CD4-positive, alpha-beta T cell treated with Interleukin-15 for 1 hour (primary cell): ENCODE measurements around the gene GULP1.
"Not testable (repeated sequence)": the region's sequence is repeated elsewhere in the genome, so short reads cannot be mapped to it uniquely, and the experiment has no call there.

Experiments used
- DNase-seq: peaks from one replicate; pipeline ENCODE4 v3.0.0-alpha.2; 2020

GULP1 gene

DNA sequence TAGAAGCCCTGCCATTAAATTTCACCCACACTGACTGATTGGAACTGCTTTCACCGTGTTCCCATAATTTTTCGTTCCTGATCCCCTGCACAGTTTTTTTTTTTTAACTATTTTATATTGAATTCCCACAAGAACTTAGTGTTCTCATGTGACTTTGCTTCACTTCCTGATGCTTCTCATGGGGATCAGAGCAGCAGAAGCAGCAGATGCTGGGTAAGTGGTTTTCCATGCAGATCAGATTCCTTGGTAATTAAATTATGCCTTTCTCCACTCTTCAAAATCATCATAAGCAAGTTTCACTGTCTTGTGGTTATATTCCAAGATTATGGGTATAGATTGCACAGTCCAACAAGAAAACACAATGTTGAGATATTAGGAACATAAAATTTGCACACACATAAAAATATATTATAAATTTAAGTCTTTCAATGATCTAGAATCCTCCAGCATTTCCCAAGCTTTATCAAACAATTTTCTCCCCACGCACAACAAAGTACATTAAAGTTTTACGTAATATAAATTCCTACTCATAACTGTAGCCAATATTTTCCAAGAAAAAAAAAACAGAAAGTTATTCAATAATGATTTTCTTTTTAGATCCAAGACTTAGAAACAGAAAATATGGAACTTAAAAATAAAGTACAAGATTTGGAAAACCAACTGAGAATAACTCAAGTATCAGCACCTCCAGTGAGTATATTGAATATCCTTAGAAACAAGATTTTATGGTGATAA lies 277.9 kb downstream of the GULP1 start:
- no peak for DNase-seq

DNA sequence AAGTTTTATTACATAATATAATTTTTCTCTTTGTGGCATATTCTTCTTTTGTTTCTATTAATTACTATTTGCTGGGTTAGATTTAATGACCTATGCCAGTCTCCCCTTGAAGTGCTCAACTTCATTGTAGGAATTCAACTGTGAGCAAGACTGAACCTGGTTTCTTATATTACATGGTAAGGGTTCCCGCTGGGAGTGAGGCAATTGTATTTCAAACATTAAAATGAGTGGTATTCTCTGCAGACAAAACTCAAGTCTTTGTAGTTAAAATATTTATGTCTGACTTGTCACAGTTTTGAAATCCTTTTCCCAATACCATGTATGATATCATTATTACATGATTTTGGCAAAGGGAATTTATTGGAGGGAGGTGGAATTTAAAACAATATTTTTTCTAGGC lies 278.7 kb downstream of the GULP1 start:
- no peak for DNase-seq

DNA sequence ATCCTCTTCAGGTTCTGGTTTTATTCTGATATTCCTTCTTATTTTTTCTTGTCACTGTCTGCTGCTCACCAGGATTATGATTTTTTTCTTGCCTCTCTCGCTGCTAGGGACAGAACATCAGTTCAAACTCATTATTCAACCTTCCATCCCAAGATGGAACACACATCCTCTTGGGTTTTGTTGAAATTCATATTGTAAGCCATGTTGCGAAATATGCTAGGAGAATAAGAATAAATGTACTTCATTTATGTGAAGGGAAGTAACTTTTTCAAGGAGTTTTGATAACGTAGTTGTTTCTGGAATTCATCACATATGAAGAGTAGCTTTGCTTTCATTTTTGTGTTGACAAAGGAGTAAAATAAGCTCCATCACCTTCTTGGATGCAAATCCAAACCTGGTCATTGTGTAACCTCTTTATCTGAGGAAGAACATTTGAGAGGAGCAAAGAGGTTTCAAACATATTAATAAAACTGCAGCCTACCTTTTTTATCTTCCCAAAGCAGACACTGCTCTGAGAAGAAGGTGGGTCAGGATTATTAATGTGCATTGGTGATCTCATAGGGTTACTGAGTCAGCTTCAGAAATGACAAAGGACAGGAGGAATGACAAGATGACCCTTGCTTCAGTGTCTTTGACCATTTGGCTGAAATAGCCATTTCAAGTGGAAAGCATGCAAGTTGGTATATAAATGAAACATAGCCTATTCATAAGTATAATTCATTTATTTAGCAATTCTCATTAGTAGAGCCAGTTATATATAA lies 280.0 kb downstream of the GULP1 start:
- no peak for DNase-seq

DNA sequence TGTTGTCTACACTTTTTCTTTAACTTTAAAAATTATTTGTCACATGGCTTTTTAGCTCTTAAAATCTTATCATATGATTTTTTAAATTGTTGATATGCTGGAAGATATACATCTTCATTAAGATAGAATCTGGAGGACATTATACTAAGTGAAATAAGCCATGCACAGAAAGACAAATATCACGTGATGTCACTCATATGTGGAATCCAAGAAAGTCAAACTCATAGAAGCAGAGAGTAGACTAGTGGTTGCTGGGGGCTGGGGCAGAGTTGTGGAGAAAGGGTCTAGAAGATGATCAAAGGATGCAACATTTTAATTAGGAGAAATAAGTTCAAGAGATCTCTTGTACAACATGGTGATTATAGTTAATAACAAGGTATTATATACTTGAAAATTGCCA lies 280.9 kb downstream of the GULP1 start:
- no peak for DNase-seq

DNA sequence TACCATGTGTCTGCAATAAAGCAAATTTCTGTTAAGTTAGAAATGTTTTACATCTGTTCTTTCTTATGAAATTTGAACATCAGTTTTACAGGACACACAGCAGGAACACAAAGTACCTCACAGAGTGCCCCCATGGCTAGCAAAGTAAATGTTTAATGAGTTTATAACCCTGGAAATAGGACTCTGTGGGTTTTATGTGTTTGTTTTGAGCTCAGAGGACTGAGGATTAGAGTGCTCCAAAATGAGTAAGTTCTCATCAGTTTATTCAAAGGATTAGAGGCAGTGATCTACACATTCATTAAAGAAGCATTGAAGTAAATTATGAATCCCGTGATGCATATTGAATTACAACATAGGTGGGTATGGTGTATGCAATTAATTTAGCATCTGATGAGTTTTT lies 281.8 kb downstream of the GULP1 start:
- no peak for DNase-seq

DNA sequence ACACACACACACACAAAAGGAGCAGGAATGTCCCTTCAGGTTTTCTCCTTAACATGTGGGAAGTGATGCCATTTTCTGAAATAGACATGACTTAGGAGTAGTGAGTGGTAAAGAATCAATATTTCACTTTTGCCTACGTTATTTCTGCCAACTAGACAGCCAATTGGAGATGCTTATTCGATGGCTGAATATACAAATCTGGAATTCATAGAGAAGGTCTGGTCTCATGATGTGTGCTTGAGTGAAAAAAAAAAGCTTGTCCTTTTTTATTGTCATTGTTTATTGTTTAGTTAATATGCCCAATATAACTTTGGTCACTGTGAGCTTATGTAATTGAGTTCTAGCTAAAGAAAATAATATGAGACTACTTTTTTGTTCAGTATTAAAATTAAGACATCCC lies 284.3 kb downstream of the GULP1 start:
- DNase-seq = no peak

DNA sequence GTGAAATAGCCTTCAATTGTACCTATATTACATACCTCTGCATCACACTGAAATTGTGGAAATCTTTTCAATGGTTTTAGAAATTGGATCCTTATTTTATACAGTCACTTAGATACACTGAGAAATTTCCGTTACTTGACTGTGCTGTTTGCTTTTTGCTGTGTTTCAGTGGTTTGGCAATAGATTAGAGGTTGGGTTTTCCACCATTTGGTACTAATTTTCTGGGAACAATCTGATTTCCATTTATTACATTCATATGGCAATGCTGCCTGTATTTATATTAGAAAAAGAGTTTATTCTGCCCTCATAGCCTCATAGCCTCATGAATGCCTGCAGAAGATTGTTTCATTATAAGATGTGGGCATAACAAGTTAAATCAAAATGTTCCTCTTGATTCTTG lies 285.0 kb downstream of the GULP1 start:
- DNase-seq = no peak

DNA sequence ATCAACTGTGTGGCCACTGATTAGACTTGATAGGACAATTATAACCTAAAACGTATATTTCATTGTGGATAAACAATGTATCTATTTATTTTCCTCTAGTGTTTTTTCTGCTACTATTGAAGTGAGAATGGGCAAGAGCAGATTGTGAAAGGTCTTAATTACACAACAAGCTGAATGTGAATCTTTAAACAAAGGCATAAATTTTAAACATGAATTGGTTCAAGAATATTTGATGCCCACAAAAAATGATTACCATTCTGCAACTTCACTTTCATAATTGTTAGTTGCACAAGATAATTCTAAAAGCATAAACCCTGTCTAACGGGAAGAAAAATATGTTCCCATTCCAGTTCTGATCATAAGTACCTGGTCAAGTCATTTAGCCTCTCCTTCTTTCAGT lies 285.6 kb downstream of the GULP1 start:
- DNase-seq = no peak

DNA sequence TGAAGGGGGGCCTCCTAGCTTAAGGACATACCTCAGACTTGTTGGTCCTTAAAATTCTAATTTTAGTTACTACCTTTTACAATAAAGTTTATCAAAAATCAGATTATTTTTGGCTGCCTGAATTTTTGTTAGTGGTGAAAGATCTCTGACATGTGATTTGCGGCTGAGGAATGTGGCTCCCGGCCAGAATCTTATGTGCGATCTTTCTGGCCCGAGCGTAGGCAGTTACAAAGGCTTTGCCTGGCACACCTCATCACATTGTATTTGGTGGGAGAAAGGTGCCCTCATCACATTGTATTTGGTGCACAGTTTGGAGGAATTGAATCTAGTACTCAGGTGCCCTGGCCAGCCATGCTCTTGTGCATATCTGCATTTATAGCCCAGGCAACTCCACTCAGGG lies 289.1 kb downstream of the GULP1 start:
- DNase-seq = no peak

DNA sequence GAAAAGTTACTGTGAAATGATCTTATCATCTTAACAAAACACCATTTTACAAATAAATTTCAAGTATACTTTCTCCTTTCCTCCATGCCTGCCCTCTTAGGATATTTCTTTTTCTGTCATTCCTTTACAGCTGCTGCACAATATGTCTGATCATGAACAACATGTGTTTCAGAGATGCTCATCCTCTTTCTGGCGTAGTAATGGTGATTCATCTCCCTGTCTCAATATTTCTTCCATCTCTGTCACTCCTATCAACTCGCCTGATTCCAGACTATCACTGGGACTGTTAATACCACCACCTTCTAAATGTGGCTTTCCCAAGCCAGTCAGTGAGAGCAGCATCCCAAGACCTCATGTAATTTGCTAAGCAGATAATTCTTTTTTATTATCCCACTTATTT lies 290.5 kb downstream of the GULP1 start:
- no peak for DNase-seq

DNA sequence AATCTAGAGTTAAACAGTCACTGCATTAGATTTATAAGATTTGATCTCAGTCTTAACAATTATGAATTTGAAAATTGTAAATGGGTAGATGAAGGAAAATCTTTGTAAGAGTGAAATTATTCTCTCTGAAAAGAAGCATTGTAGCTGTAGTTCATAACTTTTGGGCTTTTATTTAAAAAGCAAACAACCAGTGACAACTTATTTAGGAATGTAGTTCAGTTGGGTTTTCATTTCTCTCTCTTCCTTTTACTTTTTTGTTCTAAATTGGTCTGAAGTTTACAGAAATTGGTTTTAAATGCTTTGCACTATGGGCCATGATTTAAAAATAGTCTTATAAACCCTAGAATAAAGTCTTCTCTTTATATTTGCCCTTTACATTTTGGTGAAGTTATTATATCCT lies 296.6 kb downstream of the GULP1 start:
- DNase-seq = no peak

DNA sequence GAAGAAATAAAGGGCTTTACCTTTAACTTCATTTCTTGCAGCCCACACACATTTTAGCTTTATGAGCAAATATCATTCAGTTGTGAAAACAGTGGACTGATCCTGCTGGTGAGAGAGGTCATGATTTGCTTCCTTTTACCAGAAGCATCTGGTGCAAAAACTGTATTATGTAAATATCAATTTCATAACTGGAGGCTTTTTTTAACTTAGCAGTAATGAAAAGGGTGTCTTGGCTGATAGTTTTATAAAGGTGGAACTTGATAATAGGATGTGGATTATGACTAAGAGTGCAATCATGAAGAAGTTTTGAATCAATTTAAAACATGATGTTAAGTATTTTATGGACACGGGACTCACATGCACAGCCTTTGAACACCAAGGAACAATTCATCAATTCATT lies 304.4 kb downstream of the GULP1 start:
- no peak for DNase-seq

DNA sequence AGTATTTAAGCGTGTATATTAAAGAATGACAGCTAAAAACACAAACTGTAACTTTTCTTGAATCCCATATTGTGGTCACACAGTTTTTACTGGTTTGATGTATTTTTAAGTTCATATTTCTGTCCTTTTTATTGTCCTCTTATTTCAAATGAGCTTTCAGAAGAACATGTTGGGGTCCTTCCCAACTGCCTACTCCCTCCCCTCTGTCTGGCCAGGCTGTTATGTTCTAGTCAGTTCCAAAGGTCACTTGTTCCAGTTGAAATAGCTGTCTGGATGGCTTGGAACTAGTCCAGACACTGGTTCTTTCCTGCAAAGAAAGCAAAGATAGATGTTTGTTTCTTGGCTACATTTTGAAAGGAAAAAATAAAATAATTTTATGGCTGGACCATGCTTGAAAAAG lies 306.9 kb downstream of the GULP1 start:
- DNase-seq = no peak

DNA sequence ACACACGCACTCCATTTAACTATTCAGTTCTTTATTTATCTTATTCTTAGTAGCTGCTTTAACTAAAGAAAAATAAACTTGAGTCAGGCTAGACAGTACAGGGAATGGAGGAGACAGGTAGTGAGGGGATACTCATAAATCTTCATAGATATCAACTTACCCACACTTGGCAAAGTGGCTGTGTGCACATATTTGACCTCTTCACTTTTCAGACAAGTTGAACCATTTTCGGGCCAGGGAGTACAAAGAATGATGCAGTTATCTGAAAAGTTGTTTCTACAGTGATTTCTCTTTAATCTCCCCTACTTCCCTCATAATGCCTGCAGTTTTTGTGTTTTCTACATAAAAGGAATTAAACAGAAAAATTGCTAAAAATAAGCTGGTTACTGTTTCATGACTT lies 307.5 kb downstream of the GULP1 start:
- no peak for DNase-seq

DNA sequence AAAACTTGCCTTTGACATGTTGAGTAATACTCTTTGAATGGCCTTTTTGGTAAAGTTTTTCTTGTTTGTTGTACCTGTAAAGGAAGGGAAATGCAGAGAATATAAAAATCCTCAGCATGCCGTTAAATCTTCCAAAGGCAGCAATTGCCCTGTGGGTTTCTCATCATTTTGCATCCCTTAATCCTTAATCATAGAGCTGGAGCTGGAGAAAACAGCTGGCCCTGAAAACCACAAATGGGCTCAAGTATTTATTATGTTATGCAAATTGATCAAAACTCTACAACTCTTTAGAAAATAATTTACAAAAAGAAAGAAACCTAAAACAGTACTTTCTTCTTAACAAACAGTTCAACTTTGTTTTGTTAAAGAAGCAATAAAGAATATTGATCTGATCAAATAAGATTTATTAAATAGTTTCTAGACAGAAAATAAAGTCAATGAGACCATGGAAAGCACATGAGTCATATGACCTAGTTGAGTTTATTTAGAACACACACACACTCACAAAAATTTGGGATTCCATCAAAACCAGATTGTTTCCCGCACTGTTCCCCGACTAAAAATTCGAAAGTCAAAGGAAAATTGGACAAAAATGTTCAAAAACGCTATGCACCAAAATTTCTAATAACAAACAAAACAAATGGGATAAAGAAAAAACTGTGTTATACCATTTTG lies 309.0 kb downstream of the GULP1 start:
- DNase-seq = no peak

DNA sequence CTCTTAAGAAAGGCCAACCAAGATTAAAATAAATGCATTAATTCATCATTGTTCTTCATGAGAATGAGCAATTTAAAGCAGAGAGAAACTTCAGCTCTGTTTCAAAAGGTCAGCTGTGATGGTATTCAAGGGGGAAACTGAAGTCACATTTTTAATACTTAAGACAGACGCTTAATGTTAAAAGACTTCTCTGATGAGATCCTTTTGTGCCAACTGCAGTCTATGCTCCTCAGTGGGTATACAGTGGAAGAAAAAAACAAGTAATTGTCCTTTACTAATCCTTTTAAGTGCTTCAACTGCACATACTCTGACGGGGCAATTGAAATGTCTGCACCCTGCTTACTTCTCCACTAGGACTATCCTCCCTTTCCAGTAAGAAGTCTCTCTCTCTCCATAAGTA lies 309.7 kb downstream of the GULP1 start:
- no peak for DNase-seq

DNA sequence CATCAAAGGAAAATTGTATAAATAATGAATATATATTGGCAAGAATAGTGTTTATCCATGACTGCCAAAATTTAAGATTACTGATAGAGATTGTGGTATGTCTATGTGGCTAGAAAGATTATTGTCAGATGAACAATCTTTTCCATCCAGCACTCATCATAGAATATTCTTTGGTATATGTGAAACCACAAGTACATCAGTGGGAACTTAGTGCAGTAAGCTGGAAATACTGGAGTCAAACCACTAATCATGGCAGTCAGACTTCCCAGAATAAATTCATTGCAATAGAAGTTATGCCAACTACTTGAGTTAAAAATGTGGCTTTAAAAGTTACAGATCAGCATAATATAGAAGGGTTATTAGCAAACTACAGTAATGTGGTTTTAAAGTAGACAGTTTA lies 310.3 kb downstream of the GULP1 start:
- no peak for DNase-seq

DNA sequence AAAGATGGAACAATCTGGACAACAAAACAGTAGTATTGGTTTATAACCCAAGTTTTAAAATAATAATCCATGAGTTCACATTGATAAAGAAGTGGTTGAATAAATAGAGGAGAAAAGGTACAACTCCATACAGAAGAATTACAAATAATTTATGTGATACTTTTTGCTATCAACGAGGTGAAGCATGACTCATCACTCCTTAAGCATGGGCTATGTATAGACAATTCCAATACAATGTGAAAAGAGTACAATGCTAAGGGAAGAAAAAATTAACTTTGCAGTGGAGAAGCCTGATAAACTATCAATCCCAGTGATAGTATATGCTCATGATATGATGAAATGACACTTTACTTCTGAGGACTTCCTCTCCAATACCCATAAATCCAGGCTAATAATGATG lies 312.9 kb downstream of the GULP1 start:
- DNase-seq = no peak

DNA sequence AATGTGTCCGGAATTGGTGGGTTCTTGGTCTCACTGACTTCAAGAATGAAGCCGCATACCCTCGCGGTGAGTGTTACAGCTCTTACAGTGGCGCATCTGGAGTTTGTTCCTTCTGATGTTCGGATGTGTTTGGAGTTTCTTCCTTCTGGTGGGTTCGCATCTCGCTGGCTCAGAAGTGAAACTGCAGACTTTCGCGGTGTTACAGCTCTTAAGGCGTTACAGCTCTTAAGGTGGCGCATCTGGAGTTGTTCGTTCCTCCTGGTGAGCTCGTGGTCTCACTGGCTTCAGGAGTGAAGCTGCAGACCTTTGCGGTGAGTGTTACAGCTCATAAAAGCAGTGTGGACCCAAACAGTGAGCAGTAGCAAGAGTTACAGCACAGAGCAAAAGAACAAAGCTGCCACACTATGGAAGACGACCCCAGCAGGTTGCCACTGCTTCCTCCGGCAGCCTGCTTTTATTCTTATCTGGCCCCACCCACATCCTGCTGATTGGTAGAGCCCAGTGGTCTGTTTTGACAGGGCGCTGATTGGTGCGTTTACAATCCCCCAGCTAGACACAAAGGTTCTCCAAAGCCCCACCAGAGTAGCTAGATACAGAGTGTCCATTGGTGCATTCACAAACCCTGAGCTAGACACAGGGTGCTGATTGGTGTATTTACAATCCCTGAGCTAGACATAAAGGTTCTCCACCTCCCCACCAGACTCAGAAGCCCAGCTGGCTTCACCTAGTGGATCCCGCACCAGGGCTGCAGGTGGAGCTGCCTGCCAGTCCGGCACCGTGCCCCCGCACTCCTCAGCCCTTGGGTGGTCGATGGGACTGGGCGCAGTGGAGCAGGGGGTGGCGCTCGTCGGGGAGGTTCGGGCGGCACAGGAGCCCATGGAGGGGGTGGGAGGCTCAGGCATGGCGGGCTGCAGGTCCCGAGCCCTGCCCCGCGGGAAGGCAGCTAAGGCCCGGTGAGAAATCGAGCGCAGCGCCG lies 314.2 kb downstream of the GULP1 start:
- DNase-seq = not testable (repeated sequence)

DNA sequence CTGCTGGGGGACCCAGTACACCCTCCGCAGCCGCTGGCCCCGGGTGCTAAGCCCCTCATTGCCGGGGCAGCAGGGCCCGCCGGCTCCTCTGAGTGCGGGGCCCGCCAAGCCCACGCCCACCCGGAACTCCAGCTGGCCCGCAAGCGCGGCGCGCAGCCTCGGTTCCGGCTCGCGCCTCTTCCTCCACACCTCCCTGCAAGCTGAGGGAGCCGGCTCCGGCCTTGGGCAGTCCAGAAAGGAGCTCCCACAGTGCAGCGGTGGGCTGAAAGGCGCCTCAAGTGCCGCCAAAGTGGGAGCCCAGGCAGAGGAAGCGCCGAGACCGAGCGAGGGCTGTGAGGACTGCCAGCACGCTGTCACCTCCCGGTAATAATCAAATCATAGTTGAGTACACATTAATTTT lies 314.9 kb downstream of the GULP1 start:
- DNase-seq = not testable (repeated sequence)

DNA sequence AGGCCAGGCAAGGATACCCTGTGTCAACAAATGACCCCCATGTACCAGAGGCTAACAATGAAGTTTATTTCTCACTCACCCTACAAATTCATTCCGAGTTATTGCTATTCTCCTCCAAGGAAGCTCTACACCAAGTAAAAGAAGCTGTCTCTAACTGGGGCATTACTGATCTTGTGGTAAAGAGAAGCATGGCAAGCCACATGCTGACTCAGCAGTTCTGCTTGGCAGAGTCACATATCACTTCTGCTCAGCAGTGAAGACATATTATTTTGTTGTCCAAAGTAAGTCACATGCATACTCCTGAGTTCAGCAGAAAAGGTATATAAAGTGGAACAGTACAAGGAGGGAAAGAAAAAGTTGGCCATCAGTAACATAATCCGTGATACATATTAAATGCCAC lies 315.8 kb downstream of the GULP1 start:
- DNase-seq = no peak

DNA sequence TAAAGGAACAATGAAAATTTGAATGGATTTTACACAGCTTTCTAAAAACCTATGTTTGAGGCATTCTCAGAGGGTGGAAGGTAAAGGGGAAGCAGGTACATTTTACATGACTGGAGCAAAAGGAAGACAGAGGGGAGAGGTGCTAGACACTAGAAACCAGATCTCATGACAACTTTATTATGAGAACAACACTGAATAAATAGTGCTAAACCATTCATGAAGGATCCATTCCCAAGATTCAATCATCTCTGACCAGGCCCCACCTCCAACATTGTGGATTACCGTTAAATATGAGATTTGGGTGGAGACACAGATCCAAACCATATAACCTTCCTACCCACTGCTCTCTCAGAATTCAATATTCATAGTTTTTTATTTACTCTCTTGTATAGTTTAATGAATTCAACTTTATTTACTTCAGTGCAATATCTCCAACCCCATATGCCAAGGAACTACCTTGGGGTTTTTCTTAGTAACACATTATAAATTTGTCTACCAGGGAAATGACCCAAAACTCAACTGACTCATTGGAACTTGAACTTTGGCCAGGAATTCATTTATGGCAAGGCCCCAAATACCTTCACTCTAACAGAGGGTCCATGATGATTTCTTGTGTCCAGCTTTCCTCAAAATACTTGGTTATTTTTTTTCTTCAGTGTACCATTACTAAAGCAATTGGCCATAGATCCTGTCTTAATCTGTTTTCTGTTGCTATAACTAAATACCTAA lies 317.8 kb downstream of the GULP1 start:
- DNase-seq = no peak
